Activated T-cell treated with anti-CD3 and anti-CD28 coated beads, Interleukin-2, amount 50 U/mL, for 24 hours (primary cell): ENCODE data around the gene SPATA33.

Experiments used
- DNase-seq: peaks from one replicate; pipeline ENCODE4 v3.0.0-alpha.2; 2020
- H3K27ac Mint-ChIP-seq: 2 replicates; pipeline ENCODE4 v1.8.0; 2020; ENCODE audit warnings: mild to moderate bottlenecking, mixed read lengths
- H3K27me3 Mint-ChIP-seq: 2 replicates; pipeline ENCODE4 v1.8.0; 2020; ENCODE audit warnings: mixed read lengths
- H3K36me3 Mint-ChIP-seq: 2 replicates; pipeline ENCODE4 v1.8.0; 2020; ENCODE audit warnings: low read depth, mixed read lengths
- H3K4me1 Mint-ChIP-seq: 2 replicates; pipeline ENCODE4 v1.8.0; 2020; ENCODE audit warnings: low read depth, mixed read lengths
- H3K4me3 Mint-ChIP-seq: 2 replicates; pipeline ENCODE4 v1.8.0; 2020; ENCODE audit warnings: mild to moderate bottlenecking, moderate library complexity, mixed read lengths
- H3K9me3 Mint-ChIP-seq: 2 replicates; pipeline ENCODE4 v1.8.0; 2020; ENCODE audit warnings: mixed read lengths

The SPATA33 gene

GRCh38 chr16:89657442-89658220 is at the start of gene SPATA33, which contains the start of gene CHMP1A:
Gene SPATA33, plus strand, starts transcription at chr16:89657836. Its CDS starts 76 bp downstream, at chr16:89657912.
Gene CHMP1A, minus strand, starts transcription at chr16:89657708. Its CDS starts 120 bp downstream, at chr16:89657588.
- Mint-ChIP-seq H3K27me3 (no peaks in the 10 kb centered on the region), H3K27ac (peak within 1 kb of the TSS; percentile 90), H3K9me3 (no peaks in the 10 kb centered on the region), H3K4me1 (peaks cover 41% of the 10 kb centered on the region), H3K4me3 (peak within 1 kb of the TSS; percentile 91), H3K36me3 (peaks cover 65% of the 10 kb centered on the region)
- DNase-seq = peak; percentile 97

- Mint-ChIP-seq H3K36me3 (no peaks in the 10 kb centered on the region), H3K4me3 (no peak overlapping the region), H3K9me3 (no peaks in the 10 kb centered on the region), H3K27ac (no peak overlapping the region), H3K4me1 (peaks cover under 1% of the 10 kb centered on the region), H3K27me3 (no peaks in the 10 kb centered on the region)
- no peak for DNase-seq
Measured at GRCh38 chr16:89607937-89608740, 49.5 kb upstream of the SPATA33 start.

GRCh38 chr16:89610108-89610453 is 47.6 kb upstream of the SPATA33 start:
- H3K4me3 Mint-ChIP-seq = no peak overlapping the region
- no peaks in the 10 kb centered on the region for H3K36me3 Mint-ChIP-seq
- no peak for DNase-seq
- H3K27me3 Mint-ChIP-seq = no peaks in the 10 kb centered on the region
- no peak overlapping the region for H3K27ac Mint-ChIP-seq
- H3K9me3 Mint-ChIP-seq = no peaks in the 10 kb centered on the region
- no peaks in the 10 kb centered on the region for H3K4me1 Mint-ChIP-seq

- no peaks in the 10 kb centered on the region for H3K27me3 Mint-ChIP-seq
- H3K4me1 Mint-ChIP-seq = peaks cover 12% of the 10 kb centered on the region
- no peak for DNase-seq
- H3K36me3 Mint-ChIP-seq = no peaks in the 10 kb centered on the region
- no peak overlapping the region for H3K4me3 Mint-ChIP-seq
- no peak overlapping the region for H3K27ac Mint-ChIP-seq
- H3K9me3 Mint-ChIP-seq = no peaks in the 10 kb centered on the region
Measured at GRCh38 chr16:89612415-89613166, 45.0 kb upstream of the SPATA33 start.

GRCh38 chr16:89613231-89613953 is 44.2 kb upstream of the SPATA33 start, which contains the start of gene DPEP1:
Gene DPEP1, plus strand, starts transcription at chr16:89613642. Its CDS starts 16,769 bp downstream, at chr16:89630411.
- no peaks in the 10 kb centered on the region for H3K27me3 Mint-ChIP-seq
- H3K4me1 Mint-ChIP-seq = peaks cover 12% of the 10 kb centered on the region
- DNase-seq = no peak
- no peak within 1 kb of the TSS for H3K27ac Mint-ChIP-seq
- no peaks in the 10 kb centered on the region for H3K36me3 Mint-ChIP-seq
- no peaks in the 10 kb centered on the region for H3K9me3 Mint-ChIP-seq
- no peak within 1 kb of the TSS for H3K4me3 Mint-ChIP-seq

- H3K27me3 Mint-ChIP-seq = no peaks in the 10 kb centered on the region
- no peak overlapping the region for H3K27ac Mint-ChIP-seq
- H3K9me3 Mint-ChIP-seq = no peaks in the 10 kb centered on the region
- no peak for DNase-seq
- H3K4me1 Mint-ChIP-seq = peaks cover 12% of the 10 kb centered on the region
- no peaks in the 10 kb centered on the region for H3K36me3 Mint-ChIP-seq
- H3K4me3 Mint-ChIP-seq = no peak overlapping the region
Measured at GRCh38 chr16:89613954-89614459, 43.6 kb upstream of the SPATA33 start.

GRCh38 chr16:89615176-89615575 is 42.5 kb upstream of the SPATA33 start:
- H3K9me3 Mint-ChIP-seq = no peaks in the 10 kb centered on the region
- DNase-seq = no peak
- H3K4me1 Mint-ChIP-seq = peaks cover 12% of the 10 kb centered on the region
- H3K4me3 Mint-ChIP-seq = no peak overlapping the region
- H3K27me3 Mint-ChIP-seq = no peaks in the 10 kb centered on the region
- H3K27ac Mint-ChIP-seq = no peak overlapping the region
- H3K36me3 Mint-ChIP-seq = no peaks in the 10 kb centered on the region

GRCh38 chr16:89615596-89616090 is 42.0 kb upstream of the SPATA33 start:
- peaks cover 12% of the 10 kb centered on the region for H3K4me1 Mint-ChIP-seq
- H3K4me3 Mint-ChIP-seq = no peak overlapping the region
- peak; percentile 72 for DNase-seq
- H3K27me3 Mint-ChIP-seq = no peaks in the 10 kb centered on the region
- H3K9me3 Mint-ChIP-seq = no peaks in the 10 kb centered on the region
- H3K36me3 Mint-ChIP-seq = no peaks in the 10 kb centered on the region
- no peak overlapping the region for H3K27ac Mint-ChIP-seq

GRCh38 chr16:89616623-89617022 is 41.0 kb upstream of the SPATA33 start:
- no peak for DNase-seq
- Mint-ChIP-seq H3K4me1 (peaks cover 12% of the 10 kb centered on the region), H3K4me3 (no peak overlapping the region), H3K27me3 (no peaks in the 10 kb centered on the region), H3K27ac (peak overlapping the region; percentile 64), H3K36me3 (no peaks in the 10 kb centered on the region), H3K9me3 (no peaks in the 10 kb centered on the region)

GRCh38 chr16:89617036-89617435 is 40.6 kb upstream of the SPATA33 start:
- Mint-ChIP-seq H3K36me3 (no peaks in the 10 kb centered on the region), H3K9me3 (no peaks in the 10 kb centered on the region), H3K4me3 (no peak overlapping the region), H3K27me3 (peaks cover 3% of the 10 kb centered on the region), H3K27ac (peak overlapping the region; percentile 64), H3K4me1 (peaks cover 12% of the 10 kb centered on the region)
- DNase-seq = no peak

- H3K27ac Mint-ChIP-seq = no peak overlapping the region
Measured at GRCh38 chr16:89618109-89618998, 39.3 kb upstream of the SPATA33 start.

GRCh38 chr16:89619840-89620239 is 37.8 kb upstream of the SPATA33 start:
- Mint-ChIP-seq H3K27ac (no peak overlapping the region), H3K27me3 (peaks cover 24% of the 10 kb centered on the region), H3K4me1 (peaks cover 12% of the 10 kb centered on the region), H3K9me3 (no peaks in the 10 kb centered on the region), H3K36me3 (no peaks in the 10 kb centered on the region), H3K4me3 (no peak overlapping the region)
- no peak for DNase-seq

More at GRCh38 chr16:89618109-89618998, 39.3 kb upstream of the SPATA33 start:
- no peaks in the 10 kb centered on the region for H3K36me3 Mint-ChIP-seq
- no peaks in the 10 kb centered on the region for H3K9me3 Mint-ChIP-seq
- peaks cover 12% of the 10 kb centered on the region for H3K4me1 Mint-ChIP-seq
- no peak for DNase-seq
- H3K4me3 Mint-ChIP-seq = no peak overlapping the region
- peaks cover 14% of the 10 kb centered on the region for H3K27me3 Mint-ChIP-seq

GRCh38 chr16:89620406-89620841 is 37.2 kb upstream of the SPATA33 start:
- no peaks in the 10 kb centered on the region for H3K9me3 Mint-ChIP-seq
- H3K27me3 Mint-ChIP-seq = peaks cover 30% of the 10 kb centered on the region
- H3K4me3 Mint-ChIP-seq = no peak overlapping the region
- H3K27ac Mint-ChIP-seq = no peak overlapping the region
- no peak for DNase-seq
- H3K36me3 Mint-ChIP-seq = no peaks in the 10 kb centered on the region
- peaks cover 12% of the 10 kb centered on the region for H3K4me1 Mint-ChIP-seq
